Panc1 (cell line): ENCODE measurements around the gene DOCK8.

Source experiments
- CTCF ChIP-seq: fragments of 450-650 bp; IDR thresholded peaks from 2 replicates; pipeline ENCODE4 v1.5.1; 2017; ENCODE audit warnings: mild to moderate bottlenecking
- POLR2AphosphoS5 ChIP-seq: IDR thresholded peaks from 2 replicates; pipeline ENCODE4 v1.6.1; 2012; ENCODE audit warnings: mild to moderate bottlenecking, low read depth, low read length, moderate library complexity
- REST ChIP-seq, 2 experiments: IDR thresholded peaks; 2 replicates each; pipeline ENCODE4 v1.6.1; 2011 to 2012; ENCODE audit warnings: low read depth in 2 of 2, control low read depth in 1 of 2, low read length in 1 of 2, mild to moderate bottlenecking in 1 of 2, moderate library complexity in 1 of 2; ENCODE audit not compliant: insufficient read depth in 1 of 2
- SIN3A ChIP-seq: IDR thresholded peaks from 2 replicates; pipeline ENCODE4 v1.6.1; 2012; ENCODE audit warnings: low read depth, mild to moderate bottlenecking, low read length, moderate library complexity, borderline replicate concordance; ENCODE audit not compliant: insufficient read depth

- TF ChIP-seq CTCF, result no peak
- no peak for TF ChIP-seq POLR2AphosphoS5
- no peak for TF ChIP-seq SIN3A
- no peak for TF ChIP-seq REST (IDR thresholded peaks at IDR 0.05; ENCODE audit: insufficient read depth in 1 of 2, low read depth in 2 of 2, low read length in 1 of 2)
These were observed 101.8 kb downstream of the DOCK8 start for GRCh38 chr9:316382-316965.
